Activated T-helper 1 cell treated with anti-CD3 and anti-CD28 coated beads, Interleukin-12 subunit alpha, Interleukin-12 subunit beta, Interleukin-2, Interleukin-4 antibody, amounts not matched to agents 30 ng/mL and 10 ng/mL and 1 ng/mL, durations not matched to agents 14 hours and 24 hours and 36 hours (primary cell): ENCODE results near the gene EFTUD2. TPM values are rescaled to one million over a fixed set of nuclear protein-coding genes. Genes with fewer than 3 reads are reported as not detected.
"Not testable (repeated sequence)": the region's sequence is repeated elsewhere in the genome, so short reads cannot be mapped to it uniquely, and the experiment has no call there.

Source experiments
- DNase-seq: peaks from one replicate; pipeline ENCODE4 v3.0.0; 2021; ENCODE audit warnings: low spot score
- H3K27ac Mint-ChIP-seq: one replicate; pipeline ENCODE4 v1.8.0; 2021; ENCODE audit warnings: mild to moderate bottlenecking, mixed read lengths
- H3K27me3 Mint-ChIP-seq: one replicate; pipeline ENCODE4 v1.8.0; 2022; ENCODE audit warnings: mild to moderate bottlenecking, moderate library complexity, mixed read lengths; ENCODE audit not compliant: insufficient read depth
- H3K36me3 Mint-ChIP-seq: one replicate; pipeline ENCODE4 v1.8.0; 2021; ENCODE audit warnings: low read depth, mixed read lengths
- H3K4me1 Mint-ChIP-seq: one replicate; pipeline ENCODE4 v1.8.0; 2021; ENCODE audit warnings: low read depth, mixed read lengths
- H3K4me3 Mint-ChIP-seq: one replicate; pipeline ENCODE4 v1.8.0; 2021; ENCODE audit warnings: mild to moderate bottlenecking, moderate library complexity, mixed read lengths
- H3K9me3 Mint-ChIP-seq: one replicate; pipeline ENCODE4 v1.8.0; 2021; ENCODE audit warnings: mixed read lengths
- intact Hi-C: fragments of 100-400 bp; cut with micrococcal nuclease; formaldehyde crosslinking; loops from one replicate; pipeline ENCODE4 v1.15.1; 2024
- total RNA-seq: library from RNA; stranded (reverse); gene quantifications from 2 replicates; pipeline ENCODE4 v1.2.3, GENCODE V29; 2022

The EFTUD2 gene
- 206 and 219 TPM in 2 replicates for total RNA-seq

- Mint-ChIP-seq H3K4me1 (peaks cover 30% of the 10 kb centered on the region), H3K27ac (peak within 1 kb of the TSS; percentile 98), H3K27me3 (peaks cover 12% of the 10 kb centered on the region), H3K9me3 (no peaks in the 10 kb centered on the region), H3K4me3 (peak within 1 kb of the TSS; percentile 97), H3K36me3 (peaks cover 17% of the 10 kb centered on the region)
- DNase-seq = peak; percentile 88
- intact Hi-C loops = loop anchor here (1.0 to 10.0 kb wide), 10 partner anchors 48 to 1296 kb away; partner anchors contain the start of genes C1QL1, CCDC43, DBF4B and DCAKD
Measured at GRCh38 chr17:44899074-44899782, at the start of gene EFTUD2. TSS of gene EFTUD2 (minus strand) at chr17:44899445. CDS start at chr17:44894521, 4,924 bp downstream.

DNA sequence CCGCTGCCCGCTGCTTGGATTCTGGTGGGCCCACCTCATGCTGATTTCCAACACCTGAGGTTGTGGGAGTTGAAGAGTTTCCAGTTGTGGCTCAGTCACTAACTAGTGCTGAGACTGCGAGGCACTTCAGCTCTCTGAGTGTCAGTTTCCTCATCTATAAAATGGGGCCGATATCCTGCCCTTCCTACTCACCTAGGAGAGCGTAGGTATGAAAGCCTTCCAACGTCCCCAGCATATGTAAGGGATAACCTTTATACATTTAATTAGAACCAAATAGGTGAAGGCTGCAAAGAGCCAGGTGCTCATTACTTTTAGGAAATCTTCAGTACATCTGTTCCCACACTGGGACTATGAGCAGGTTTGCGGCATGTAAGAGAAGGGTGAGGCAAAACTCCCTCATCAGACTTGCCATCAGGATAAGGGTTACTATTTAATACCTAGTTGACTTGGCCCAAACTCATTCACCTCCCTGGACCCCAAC, 49.1 kb upstream of the EFTUD2 start:
- intact Hi-C loops = loop anchor here (5.0 to 10.0 kb wide), 3 partner anchors 174 to 761 kb away; partner anchors contain the start of genes MAP3K14 and TMUB2
- Mint-ChIP-seq H3K27ac (peak overlapping the region; percentile 92), H3K9me3 (no peaks in the 10 kb centered on the region), H3K36me3 (peaks cover 6% of the 10 kb centered on the region), H3K4me3 (peak overlapping the region; percentile 95), H3K27me3 (peaks cover 2% of the 10 kb centered on the region), H3K4me1 (peaks cover 34% of the 10 kb centered on the region)
- no peak for DNase-seq

GRCh38 chr17:44947461-44948314, 48.4 kb upstream of the EFTUD2 start, which contains the start of gene KIF18B:
TSS of gene KIF18B (minus strand) at chr17:44947773. CDS start at chr17:44936344, 11,429 bp downstream.
- Mint-ChIP-seq H3K27me3 (peaks cover 2% of the 10 kb centered on the region), H3K4me3 (peak within 1 kb of the TSS; percentile 95), H3K9me3 (no peaks in the 10 kb centered on the region), H3K36me3 (peaks cover 6% of the 10 kb centered on the region), H3K4me1 (peaks cover 37% of the 10 kb centered on the region), H3K27ac (peak within 1 kb of the TSS; percentile 92)
- intact Hi-C loops = loop anchor here (1.0 to 10.0 kb wide), 10 partner anchors 21 to 760 kb away; partner anchors contain the start of genes C1QL1, DCAKD, EFTUD2 and MAP3K14
- DNase-seq = peak; percentile 90

DNA sequence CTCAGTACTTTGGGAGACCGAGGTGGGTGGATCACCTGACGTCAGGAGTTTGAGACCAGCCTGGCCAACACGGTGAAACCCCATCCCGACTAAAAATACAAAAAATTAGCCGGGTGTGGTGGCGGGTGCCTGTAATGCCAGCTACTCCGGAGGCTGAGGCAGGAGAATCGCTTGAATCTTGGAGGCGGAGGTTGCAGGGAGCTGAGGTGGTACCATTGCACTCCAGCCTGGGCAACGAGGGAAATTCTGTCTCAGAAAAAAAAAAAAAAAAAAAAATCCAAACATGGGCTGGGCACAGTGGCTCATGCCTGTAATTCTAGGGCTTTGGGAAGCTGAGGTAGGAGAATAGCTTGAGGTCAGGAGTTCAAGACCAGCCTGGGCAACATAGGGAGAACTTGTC, 46.4 kb upstream of the EFTUD2 start:
- not testable (repeated sequence) for H3K27ac Mint-ChIP-seq, DNase-seq, H3K27me3 Mint-ChIP-seq, H3K9me3 Mint-ChIP-seq
- peak overlapping the region; percentile 95 for H3K4me3 Mint-ChIP-seq
- intact Hi-C loops = loop anchor here (2.0 to 10.0 kb wide), 5 partner anchors 25 to 758 kb away; partner anchors contain the start of genes MAP3K14 and TMUB2
- peaks cover 11% of the 10 kb centered on the region for H3K36me3 Mint-ChIP-seq
- H3K4me1 Mint-ChIP-seq = peaks cover 51% of the 10 kb centered on the region

DNA sequence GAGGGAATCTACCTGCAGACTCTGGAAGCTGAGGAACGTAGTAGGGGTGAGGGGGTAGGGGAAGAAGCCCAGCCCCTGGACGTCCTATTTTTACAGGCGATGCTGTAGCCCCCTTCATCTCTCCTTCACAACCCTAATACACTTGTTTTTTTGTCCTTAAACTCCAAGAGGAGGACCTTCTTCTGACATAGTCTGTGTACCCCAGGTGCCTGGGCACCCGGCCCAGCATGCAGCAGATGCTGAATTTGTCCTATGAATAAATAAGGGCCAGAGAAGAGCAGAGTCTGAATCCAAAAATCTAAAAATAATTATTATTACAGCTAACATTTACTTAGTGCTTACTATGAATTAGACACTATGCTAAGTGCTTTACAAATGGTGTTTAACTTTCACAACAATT, 43.2 kb upstream of the EFTUD2 start:
- Mint-ChIP-seq H3K27ac (peak overlapping the region; percentile 73), H3K9me3 (no peaks in the 10 kb centered on the region), H3K36me3 (peaks cover 18% of the 10 kb centered on the region), H3K27me3 (no peaks in the 10 kb centered on the region), H3K4me3 (no peak overlapping the region), H3K4me1 (peaks cover 41% of the 10 kb centered on the region)
- intact Hi-C loops = loop anchor here (10.0 kb wide), 1 partner anchor 168 kb away; no protein-coding TSS in a partner anchor
- DNase-seq = no peak

DNA sequence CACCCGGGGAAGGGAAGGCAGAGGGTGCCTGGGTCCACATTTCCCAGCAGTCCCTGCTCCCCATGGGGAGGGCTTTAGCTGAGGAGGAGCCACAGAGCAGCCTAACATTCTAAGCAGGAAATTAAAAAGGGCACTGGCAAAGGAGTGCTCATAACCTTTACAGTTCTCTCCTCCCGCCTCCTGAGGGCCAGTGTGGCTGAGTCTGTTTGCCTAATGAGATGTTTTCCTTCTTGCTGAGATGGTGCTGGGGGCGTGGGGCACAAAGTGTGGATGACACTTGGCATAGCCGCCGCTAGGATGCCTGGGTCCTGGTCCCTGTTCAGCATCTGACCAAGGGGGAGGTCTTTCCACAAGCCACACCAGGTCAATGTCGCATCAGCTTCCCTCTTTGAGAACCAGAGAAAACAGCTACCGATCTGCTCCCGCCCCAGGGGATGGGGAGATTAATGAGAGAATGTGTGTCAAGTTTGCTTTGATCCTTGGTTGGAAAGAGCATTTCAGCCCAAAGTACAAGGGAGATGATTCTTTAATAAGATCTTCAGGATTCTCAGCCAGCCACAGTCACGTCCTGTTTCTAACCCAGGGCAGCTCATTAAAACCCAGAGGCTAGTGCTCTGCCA, 42.6 kb upstream of the EFTUD2 start:
- Mint-ChIP-seq H3K4me3 (peak overlapping the region; percentile 9), H3K9me3 (no peaks in the 10 kb centered on the region), H3K27me3 (no peaks in the 10 kb centered on the region), H3K27ac (peak overlapping the region; percentile 73), H3K4me1 (peaks cover 41% of the 10 kb centered on the region), H3K36me3 (peaks cover 19% of the 10 kb centered on the region)
- DNase-seq = no peak
- intact Hi-C loops = loop anchor here (10.0 kb wide), 1 partner anchor 167 kb away; no protein-coding TSS in a partner anchor

- intact Hi-C loops = loop anchor here (10.0 kb wide), 1 partner anchor 166 kb away; no protein-coding TSS in a partner anchor
- peaks cover 13% of the 10 kb centered on the region for H3K36me3 Mint-ChIP-seq
- H3K4me1 Mint-ChIP-seq = peaks cover 31% of the 10 kb centered on the region
- H3K4me3 Mint-ChIP-seq = no peak overlapping the region
- H3K9me3 Mint-ChIP-seq = no peaks in the 10 kb centered on the region
- no peaks in the 10 kb centered on the region for H3K27me3 Mint-ChIP-seq
- no peak overlapping the region for H3K27ac Mint-ChIP-seq
- no peak for DNase-seq
Measured at GRCh38 chr17:44940768-44941167, 41.5 kb upstream of the EFTUD2 start.

- Mint-ChIP-seq H3K4me3 (no peak overlapping the region), H3K4me1 (peaks cover 31% of the 10 kb centered on the region), H3K27me3 (no peaks in the 10 kb centered on the region), H3K27ac (peak overlapping the region; percentile 11), H3K36me3 (peaks cover 15% of the 10 kb centered on the region), H3K9me3 (no peaks in the 10 kb centered on the region)
- intact Hi-C loops = loop anchor here (10.0 kb wide), 1 partner anchor 166 kb away; no protein-coding TSS in a partner anchor
- DNase-seq = no peak
Measured at GRCh38 chr17:44940317-44940716, 41.1 kb upstream of the EFTUD2 start.

GRCh38 chr17:44935116-44935515, 35.9 kb upstream of the EFTUD2 start:
- Mint-ChIP-seq H3K4me3 (no peak overlapping the region), H3K9me3 (no peaks in the 10 kb centered on the region), H3K27me3 (no peaks in the 10 kb centered on the region), H3K4me1 (no peaks in the 10 kb centered on the region), H3K27ac (no peak overlapping the region), H3K36me3 (peaks cover 28% of the 10 kb centered on the region)
- intact Hi-C loops = no loop called here
- DNase-seq = no peak

GRCh38 chr17:44934745-44935105, 35.5 kb upstream of the EFTUD2 start:
- no peaks in the 10 kb centered on the region for H3K9me3 Mint-ChIP-seq
- H3K27ac Mint-ChIP-seq = no peak overlapping the region
- intact Hi-C loops = no loop called here
- H3K27me3 Mint-ChIP-seq = no peaks in the 10 kb centered on the region
- peaks cover 32% of the 10 kb centered on the region for H3K36me3 Mint-ChIP-seq
- H3K4me3 Mint-ChIP-seq = no peak overlapping the region
- H3K4me1 Mint-ChIP-seq = no peaks in the 10 kb centered on the region
- DNase-seq = no peak

DNA sequence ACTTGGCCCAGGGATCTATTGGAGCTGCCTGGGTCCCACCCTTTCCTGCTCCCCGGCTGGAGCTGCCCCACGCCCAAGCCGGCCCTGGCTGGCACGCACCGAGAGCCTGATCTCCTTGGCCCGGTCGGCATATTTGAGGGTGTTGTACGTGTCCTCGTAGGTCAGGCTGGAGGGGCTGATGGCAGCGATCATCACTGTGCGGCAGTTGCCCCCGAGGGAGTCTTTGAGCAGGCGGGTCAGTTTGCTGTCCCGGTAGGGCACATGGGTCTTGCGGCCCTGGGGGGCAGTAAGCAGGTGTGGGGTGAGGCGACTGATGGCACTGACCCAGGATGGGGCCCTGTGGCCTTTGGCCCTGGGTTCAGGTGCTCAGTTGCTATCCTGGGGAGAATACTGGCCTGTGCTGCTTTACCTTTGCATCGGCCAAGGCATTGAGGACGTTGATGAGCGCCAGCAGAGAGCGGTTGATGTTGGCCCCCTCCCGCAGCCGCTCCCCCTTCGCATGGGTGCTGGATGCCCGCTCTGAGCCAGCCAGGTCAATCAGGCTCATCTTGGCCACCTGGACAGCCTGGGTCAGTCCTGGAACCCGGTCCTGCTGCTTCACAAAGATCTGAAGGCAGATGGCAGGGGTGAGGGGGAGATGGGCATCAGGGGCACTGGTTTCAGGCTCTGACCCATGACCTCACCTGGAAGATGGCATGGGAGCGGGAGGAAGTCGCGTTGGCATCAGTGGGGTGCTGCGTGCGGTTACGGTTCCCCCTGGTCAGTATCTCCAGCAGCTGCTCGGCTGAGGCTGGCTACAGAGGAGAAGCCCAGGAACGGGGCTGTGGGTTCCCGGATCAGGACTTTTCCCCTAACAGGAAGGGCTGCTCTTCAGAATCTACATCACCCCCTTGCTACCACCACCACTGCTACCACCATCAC, 34.8 kb upstream of the EFTUD2 start:
- Mint-ChIP-seq H3K4me3 (no peak overlapping the region), H3K36me3 (peaks cover 36% of the 10 kb centered on the region), H3K4me1 (no peaks in the 10 kb centered on the region), H3K9me3 (no peaks in the 10 kb centered on the region), H3K27me3 (no peaks in the 10 kb centered on the region), H3K27ac (no peak overlapping the region)
- intact Hi-C loops = no loop called here
- DNase-seq = no peak
